Duodenal mucosa (tissue), 2 donors: ENCODE data around the gene NPR1.

ENCODE experiments used
- H3K27ac ChIP-seq: one replicate; pipeline ENCODE4 v1.7.0; 2013; ENCODE audit warnings: low read depth, low read length
- H3K27me3 ChIP-seq, 2 donors: one replicate each; pipeline ENCODE4 v1.7.0; 2013; ENCODE audit warnings: low read length in 2 of 2, control low read depth in 1 of 2; ENCODE audit not compliant: insufficient read depth in 2 of 2, control insufficient read depth in 1 of 2
- H3K36me3 ChIP-seq, 2 donors: one replicate each; pipeline ENCODE4 v1.7.0; 2013; ENCODE audit warnings: low read length in 2 of 2, control low read depth in 1 of 2; ENCODE audit not compliant: insufficient read depth in 2 of 2, control insufficient read depth in 1 of 2
- H3K4me1 ChIP-seq, 2 donors: one replicate each; pipeline ENCODE4 v1.7.0; 2013; ENCODE audit warnings: low read length in 2 of 2, control low read depth in 1 of 2; ENCODE audit not compliant: insufficient read depth in 2 of 2, control insufficient read depth in 1 of 2
- H3K4me3 ChIP-seq, 2 donors: one replicate each; pipeline ENCODE4 v1.7.0; 2013; ENCODE audit warnings: low read length in 2 of 2, low read depth in 1 of 2
- H3K9ac ChIP-seq, 2 donors: one replicate each; pipeline ENCODE4 v1.7.0; 2013; ENCODE audit warnings: low read length in 2 of 2, low read depth in 1 of 2
- H3K9me3 ChIP-seq, 2 donors: one replicate each; pipeline ENCODE4 v1.7.0; 2013; ENCODE audit warnings: low read length in 2 of 2, control low read depth in 1 of 2; ENCODE audit not compliant: control insufficient read depth in 1 of 2

The NPR1 gene

DNA sequence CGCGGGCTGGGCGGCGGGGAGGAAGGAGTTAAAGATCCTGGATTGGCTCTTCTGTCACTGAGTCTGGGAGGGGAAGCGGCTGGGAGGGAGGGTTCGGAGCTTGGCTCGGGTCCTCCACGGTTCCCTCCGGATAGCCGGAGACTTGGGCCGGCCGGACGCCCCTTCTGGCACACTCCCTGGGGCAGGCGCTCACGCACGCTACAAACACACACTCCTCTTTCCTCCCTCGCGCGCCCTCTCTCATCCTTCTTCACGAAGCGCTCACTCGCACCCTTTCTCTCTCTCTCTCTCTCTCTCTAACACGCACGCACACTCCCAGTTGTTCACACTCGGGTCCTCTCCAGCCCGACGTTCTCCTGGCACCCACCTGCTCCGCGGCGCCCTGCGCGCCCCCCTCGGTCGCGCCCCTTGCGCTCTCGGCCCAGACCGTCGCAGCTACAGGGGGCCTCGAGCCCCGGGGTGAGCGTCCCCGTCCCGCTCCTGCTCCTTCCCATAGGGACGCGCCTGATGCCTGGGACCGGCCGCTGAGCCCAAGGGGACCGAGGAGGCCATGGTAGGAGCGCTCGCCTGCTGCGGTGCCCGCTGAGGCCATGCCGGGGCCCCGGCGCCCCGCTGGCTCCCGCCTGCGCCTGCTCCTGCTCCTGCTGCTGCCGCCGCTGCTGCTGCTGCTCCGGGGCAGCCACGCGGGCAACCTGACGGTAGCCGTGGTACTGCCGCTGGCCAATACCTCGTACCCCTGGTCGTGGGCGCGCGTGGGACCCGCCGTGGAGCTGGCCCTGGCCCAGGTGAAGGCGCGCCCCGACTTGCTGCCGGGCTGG is at the start of gene NPR1:
Gene NPR1 (plus strand): TSS at position 170 of the 818 bp plus-strand sequence. CDS start 421 bp downstream, at position 591.
- no peak within 1 kb of the TSS for H3K27ac ChIP-seq

DNA sequence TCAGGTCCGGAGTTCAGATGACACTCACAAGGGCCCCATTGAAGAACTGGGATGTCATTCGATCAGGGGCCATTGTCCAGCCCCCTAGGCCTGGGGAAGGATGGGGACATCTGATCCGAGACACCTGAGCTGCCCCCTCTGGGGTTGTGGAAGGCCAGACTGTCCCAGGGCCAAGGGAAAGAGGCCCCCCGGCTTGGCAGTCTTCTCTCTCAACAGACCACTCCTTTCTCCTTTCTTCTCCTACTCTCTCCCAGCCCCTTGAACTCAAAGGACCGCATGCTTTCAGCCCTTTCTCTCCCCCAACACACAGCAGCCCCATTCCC is 49.2 kb upstream of the NPR1 start:
- H3K36me3 ChIP-seq, result no peaks in the 10 kb centered on the region
- peaks cover 30 to 34% of the 10 kb centered on the region in 2 donors for H3K4me1 ChIP-seq
- H3K4me3 ChIP-seq, result no peak overlapping the region
- H3K9ac ChIP-seq, result no peak overlapping the region
- no peak overlapping the region for H3K27ac ChIP-seq
- no peaks in the 10 kb centered on the region for H3K9me3 ChIP-seq
- no peaks in the 10 kb centered on the region for H3K27me3 ChIP-seq

More for the DNA sequence above, at the start of gene NPR1:
- Histone ChIP-seq H3K9me3 (no peaks in the 10 kb centered on the region), H3K27me3 (peaks cover 30 to 41% of the 10 kb centered on the region in 2 donors), H3K4me3 (peak within 1 kb of the TSS; percentile 35 to 64), H3K4me1 (peaks cover 18 to 22% of the 10 kb centered on the region in 2 donors), H3K9ac (peak within 1 kb of the TSS in 1 of 2 donors; percentile 12), H3K36me3 (no peaks in the 10 kb centered on the region)

DNA sequence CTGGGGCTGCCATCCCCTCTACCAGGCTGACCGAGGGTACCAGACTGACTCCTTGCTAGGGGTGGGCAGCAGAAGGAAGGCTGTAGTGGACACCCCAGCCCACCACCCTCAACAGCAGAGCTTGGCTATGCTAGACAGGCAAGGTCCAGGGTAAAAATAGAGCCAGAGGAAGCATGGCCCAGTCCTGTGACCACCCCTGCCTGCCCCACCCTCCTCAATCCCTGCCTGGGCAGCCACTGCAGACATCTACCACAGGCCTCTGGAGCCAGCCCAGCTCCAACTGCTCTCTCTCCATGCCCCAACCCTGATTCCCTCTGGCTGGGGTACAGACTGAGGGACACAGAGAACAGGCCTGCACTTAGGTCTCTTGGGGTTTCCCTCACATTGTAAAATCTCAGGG is 48.5 kb upstream of the NPR1 start:
- Histone ChIP-seq H3K9me3 (no peaks in the 10 kb centered on the region), H3K4me3 (no peak overlapping the region), H3K27ac (no peak overlapping the region), H3K36me3 (no peaks in the 10 kb centered on the region), H3K4me1 (peaks cover 31 to 34% of the 10 kb centered on the region in 2 donors), H3K9ac (no peak overlapping the region), H3K27me3 (no peaks in the 10 kb centered on the region)

DNA sequence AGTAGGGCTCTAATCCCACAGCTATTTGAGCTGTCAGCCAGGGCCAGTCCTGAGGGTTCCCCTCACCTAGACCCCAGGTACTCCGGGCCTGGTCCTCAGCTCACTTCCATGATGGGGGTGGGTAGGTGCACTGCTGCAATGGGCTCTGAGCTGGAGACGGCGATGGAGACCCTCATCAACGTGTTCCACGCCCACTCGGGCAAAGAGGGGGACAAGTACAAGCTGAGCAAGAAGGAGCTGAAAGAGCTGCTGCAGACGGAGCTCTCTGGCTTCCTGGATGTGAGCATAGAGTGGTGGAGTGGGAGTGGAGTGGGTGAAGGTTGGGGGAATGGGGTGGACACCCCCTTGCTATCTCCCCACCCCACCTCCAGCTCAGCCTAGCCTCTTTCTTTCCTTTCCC is 48.1 kb upstream of the NPR1 start:
- Histone ChIP-seq H3K9ac (no peak overlapping the region), H3K27ac (no peak overlapping the region), H3K4me1 (peaks cover 34 to 35% of the 10 kb centered on the region in 2 donors)

DNA sequence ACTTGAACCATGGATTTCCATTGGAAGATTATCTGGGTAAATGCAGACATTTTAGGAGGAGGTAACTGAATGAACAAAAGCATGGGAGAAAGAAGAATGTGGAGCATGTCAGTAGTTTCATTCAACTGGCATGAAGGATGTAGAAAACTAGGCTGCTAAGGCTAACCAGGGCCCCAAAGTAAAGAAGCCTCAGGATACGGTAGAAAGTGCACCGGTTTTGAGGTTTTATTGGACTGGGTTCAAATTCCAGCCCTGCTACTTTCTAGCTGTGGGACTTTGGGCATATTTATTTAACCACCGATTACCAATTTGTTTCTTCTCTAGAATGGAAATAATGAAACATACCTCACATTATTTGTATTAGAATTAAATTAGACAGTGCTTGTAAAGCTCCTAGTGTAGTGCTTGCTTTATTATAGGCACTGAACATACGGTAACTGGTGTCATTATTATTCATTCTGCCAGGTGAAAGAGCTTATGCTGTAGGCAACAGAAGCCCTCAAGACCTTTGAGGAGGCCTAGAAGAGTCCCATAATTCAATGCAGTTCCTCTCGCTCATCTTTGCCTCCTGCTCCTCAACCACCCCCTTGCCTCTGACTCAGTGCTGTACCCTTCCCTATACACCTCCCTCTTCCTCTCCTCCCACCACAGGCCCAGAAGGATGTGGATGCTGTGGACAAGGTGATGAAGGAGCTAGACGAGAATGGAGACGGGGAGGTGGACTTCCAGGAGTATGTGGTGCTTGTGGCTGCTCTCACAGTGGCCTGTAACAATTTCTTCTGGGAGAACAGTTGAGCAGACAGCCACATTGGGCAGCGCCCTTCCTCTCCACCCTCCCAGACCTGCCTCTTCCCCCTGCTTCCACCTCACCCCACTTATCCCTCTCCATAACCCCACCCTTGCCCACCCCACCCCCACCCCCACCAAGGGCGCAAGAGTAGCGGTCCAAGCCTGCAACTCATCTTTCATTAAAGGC is 47.2 kb upstream of the NPR1 start:
- H3K36me3 ChIP-seq, result peaks cover under 1 to 2% of the 10 kb centered on the region in 2 donors
- H3K4me3 ChIP-seq, result peak overlapping the region in 1 of 2 donors; percentile 32
- H3K4me1 ChIP-seq, result peaks cover 36 to 38% of the 10 kb centered on the region in 2 donors
- no peaks in the 10 kb centered on the region for H3K9me3 ChIP-seq
- H3K27me3 ChIP-seq, result no peaks in the 10 kb centered on the region
- H3K9ac ChIP-seq, result no peak overlapping the region
- peak overlapping the region; percentile 5 for H3K27ac ChIP-seq

More for the DNA sequence above, 48.1 kb upstream of the NPR1 start:
- Histone ChIP-seq H3K4me3 (no peak overlapping the region), H3K36me3 (no peaks in the 10 kb centered on the region), H3K27me3 (no peaks in the 10 kb centered on the region), H3K9me3 (no peaks in the 10 kb centered on the region)

DNA sequence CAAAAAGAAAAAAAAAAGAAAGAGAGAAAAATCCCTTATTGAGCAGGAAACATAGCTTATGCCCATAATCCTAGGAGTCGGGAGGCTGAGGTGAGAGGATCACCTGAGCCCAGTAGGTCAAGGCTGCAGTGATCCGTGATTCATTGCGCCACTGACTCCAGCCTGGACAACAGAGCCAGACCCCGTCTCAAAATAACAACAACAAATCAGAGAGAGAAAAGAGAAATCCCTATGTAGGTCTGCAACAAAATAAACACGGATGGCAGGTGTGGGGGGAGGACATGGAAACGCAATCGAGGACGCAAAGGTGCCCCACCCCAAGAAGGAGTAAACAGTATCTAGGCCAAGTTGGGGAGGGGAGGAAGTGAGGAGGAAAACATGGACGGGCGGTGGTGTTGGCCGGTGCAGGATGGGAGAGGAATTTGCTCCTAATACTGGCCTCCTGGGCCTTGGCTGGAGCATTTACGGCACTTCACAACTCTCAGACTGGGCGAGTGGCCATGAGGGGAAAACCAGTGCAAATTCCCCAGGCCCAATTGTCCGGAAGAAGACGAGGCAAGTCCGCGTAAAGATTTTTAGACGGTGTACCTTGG is 45.2 kb upstream of the NPR1 start:
- H3K9me3 ChIP-seq, result no peaks in the 10 kb centered on the region
- no peaks in the 10 kb centered on the region for H3K27me3 ChIP-seq
- peaks cover 15 to 22% of the 10 kb centered on the region in 2 donors for H3K36me3 ChIP-seq
- peak overlapping the region; percentile 100 for H3K27ac ChIP-seq
- H3K9ac ChIP-seq, result peak overlapping the region; percentile 100
- H3K4me1 ChIP-seq, result peaks cover 40 to 42% of the 10 kb centered on the region in 2 donors
- peak overlapping the region; percentile 49 to 98 for H3K4me3 ChIP-seq

DNA sequence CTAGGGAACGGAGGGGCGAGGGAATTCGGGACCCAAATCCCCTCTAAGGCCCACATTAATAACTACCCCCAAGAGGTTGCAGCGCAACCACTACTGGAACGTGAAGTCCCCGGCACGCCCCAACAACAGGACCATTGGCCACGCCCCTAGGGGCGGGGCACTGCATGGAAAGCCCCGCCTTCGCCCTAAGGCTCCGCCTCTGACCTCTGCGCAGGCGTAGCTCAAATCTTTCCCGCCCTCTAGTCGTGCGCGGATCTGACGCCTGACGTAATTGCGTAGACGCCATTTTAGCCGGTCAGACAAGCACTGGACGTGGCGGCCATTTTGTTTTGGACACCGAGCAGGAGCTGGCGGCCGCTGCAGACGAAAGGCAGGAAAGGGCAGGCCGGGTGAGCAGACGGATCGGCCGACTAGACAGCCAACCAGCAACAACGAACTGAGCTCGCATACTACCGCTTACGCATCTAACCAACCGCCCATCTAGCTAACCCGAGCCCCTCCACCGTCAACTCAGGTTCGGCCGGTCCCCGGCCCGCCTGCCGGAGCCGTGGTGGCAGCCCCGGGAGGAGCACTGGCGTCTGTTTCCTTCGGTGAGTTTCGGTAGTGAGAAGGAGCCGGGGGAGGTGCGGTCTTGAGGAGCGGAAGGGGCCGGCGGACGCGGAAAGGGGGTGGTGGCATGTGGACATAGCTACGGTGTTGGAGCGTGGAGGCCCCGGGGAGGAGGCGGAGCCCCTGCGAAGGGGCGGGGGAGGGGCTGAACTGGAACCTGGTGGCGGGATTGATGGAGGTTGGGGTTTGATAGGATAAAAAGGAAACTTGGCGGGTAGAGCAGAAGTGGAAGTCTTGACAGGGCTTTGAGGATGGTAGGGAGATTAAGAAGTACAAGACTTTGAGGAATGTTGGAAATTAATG is 44.5 kb upstream of the NPR1 start, which contains the start of gene CHTOP:
Gene CHTOP (plus strand): TSS at position 313 of the 912 bp plus-strand sequence. CDS start 2,523 bp downstream, outside the sequence.
- H3K9ac ChIP-seq, result peak within 1 kb of the TSS; percentile 100
- H3K4me1 ChIP-seq, result peaks cover 42 to 43% of the 10 kb centered on the region in 2 donors
- H3K27me3 ChIP-seq, result no peaks in the 10 kb centered on the region
- no peaks in the 10 kb centered on the region for H3K9me3 ChIP-seq
- H3K36me3 ChIP-seq, result peaks cover 21 to 29% of the 10 kb centered on the region in 2 donors
- H3K4me3 ChIP-seq, result peak within 1 kb of the TSS; percentile 94 to 98
- peak within 1 kb of the TSS; percentile 100 for H3K27ac ChIP-seq

DNA sequence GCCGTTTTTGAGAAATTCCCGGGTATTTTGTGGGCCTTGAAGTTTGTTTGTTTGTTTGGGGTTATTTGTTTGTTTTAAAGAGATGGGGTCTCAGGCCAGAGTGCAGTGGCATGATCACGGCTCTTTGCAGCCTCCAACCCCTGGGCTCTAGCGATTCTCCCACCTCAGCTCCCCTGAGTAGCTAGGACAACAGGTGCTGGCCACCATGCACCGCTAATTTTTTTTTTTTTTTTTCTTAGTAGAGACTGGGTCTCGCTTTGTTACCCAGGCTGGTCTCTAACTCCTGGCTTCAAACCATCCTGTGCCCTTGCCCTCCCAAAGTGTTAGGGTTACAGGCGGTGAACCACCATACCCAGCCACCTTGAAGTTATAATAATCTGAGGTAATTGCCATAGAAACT is 42.6 kb upstream of the NPR1 start:
- no peak overlapping the region for H3K27ac ChIP-seq
- H3K4me1 ChIP-seq, result peaks cover 37 to 39% of the 10 kb centered on the region in 2 donors
- H3K4me3 ChIP-seq, result no peak overlapping the region

DNA sequence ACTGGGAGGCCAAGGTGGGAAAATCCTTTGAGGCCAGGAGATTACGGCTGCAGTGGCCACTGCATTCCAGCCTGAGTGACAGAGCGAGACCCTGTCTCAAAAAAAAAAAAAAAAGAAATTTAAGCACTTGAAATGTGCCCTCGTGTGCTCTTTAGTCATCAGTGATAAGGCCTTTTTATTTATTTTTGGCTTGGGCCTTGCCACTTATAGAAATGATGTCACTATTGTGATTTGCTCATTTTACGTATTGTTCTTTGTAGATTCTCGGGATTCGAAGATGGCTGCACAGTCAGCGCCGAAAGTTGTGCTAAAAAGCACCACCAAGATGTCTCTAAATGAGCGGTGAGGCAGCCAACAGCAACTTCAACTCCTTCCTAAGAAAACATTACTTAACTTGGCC is 42.2 kb upstream of the NPR1 start:
- Histone ChIP-seq H3K27me3 (no peaks in the 10 kb centered on the region), H3K36me3 (peaks cover 34 to 50% of the 10 kb centered on the region in 2 donors), H3K9me3 (no peaks in the 10 kb centered on the region), H3K27ac (no peak overlapping the region), H3K4me1 (peaks cover 32 to 35% of the 10 kb centered on the region in 2 donors), H3K9ac (no peak overlapping the region), H3K4me3 (no peak overlapping the region)

More for the DNA sequence above, 42.6 kb upstream of the NPR1 start:
- Histone ChIP-seq H3K27me3 (no peaks in the 10 kb centered on the region), H3K9ac (no peak overlapping the region), H3K36me3 (peaks cover 30 to 46% of the 10 kb centered on the region in 2 donors), H3K9me3 (no peaks in the 10 kb centered on the region)
